ENCODE results near the gene EEF1G.
"Not testable (repeated sequence)": the region's sequence is repeated elsewhere in the genome, so short reads cannot be mapped to it uniquely, and the experiment has no call there.

EEF1G gene

DNA sequence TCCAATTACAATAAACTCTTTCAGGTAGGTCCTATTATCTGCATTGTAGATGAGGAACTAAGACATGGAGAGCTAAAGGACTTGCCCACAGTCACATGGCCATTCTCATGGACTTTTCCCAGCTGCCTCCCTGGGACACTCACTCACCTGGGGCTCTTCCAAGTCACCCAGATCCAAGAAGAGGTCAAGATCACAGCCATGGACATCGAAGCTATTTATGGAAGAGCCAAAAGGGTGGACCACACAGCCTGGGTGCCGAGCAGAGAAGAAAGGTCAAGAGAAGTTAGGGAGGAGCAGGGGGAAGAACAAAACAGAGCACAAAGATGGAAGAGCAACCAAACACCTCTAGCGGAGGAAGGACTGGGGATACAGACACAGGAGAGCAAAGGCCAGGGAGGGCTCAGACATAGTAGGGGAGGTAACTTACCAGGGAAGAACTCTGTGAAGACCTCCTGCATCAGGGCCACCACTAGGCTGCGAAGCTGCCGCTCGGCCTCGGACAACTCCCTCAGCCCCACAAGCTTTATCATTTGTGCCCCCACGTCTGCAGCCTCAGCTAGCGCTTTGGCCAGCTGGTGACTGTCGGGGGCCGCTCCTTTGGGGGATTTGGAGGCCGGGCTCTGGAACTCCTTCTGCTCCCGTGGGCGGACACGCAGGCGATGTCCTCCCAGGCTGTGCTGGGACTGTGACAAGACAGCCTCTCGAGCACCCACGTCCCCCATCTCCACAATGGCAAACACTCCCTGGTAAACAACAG is 7.4 kb upstream of the EEF1G start:
- DNase-seq (ENCODE audit: insufficient read length, low spot score) (no peak), FAIRE-seq (no peak)

DNA sequence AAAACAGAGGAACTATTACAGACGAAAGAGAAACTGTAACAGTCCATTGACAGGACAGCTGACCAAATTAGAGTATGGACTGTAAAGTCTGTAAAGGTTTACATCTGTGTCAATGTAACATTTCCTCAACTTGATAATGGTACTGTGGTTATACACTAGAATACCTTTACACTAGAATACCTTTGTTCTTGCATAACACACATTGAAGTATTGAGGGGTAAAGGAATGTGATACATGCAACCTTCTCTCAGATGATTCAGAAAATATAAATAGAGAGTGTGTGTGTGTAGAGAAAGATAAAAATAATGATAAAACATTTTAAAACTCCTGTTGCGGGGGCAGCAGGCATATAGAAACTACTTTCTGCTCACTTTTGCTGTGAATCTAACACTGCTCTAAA is 5.6 kb upstream of the EEF1G start:
- DNase-seq (ENCODE audit: insufficient read length, low spot score) (no peak), FAIRE-seq (no peak)

DNA sequence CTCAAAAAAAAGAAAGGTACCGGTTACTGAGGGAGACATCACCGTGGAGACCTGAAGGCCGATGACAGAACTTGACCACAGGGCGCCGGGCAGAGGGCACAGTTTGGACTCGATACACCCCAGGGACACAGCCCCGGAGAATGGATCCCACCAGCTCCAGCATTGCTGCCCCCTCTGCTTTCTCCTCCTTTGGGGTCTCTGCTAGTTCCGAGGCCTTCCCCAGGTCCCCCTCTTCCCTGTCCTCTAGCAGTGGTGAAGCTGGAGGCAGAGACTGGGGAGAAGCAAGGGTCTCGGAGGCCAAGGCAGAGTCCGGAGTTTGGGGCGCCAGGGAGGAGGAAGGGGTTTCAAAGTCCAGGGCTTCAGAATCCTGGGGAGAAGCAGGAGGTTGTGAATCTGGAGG is 4.8 kb upstream of the EEF1G start:
- DNase-seq (ENCODE audit: insufficient read length, low spot score) = no peak
- no peak for FAIRE-seq

DNA sequence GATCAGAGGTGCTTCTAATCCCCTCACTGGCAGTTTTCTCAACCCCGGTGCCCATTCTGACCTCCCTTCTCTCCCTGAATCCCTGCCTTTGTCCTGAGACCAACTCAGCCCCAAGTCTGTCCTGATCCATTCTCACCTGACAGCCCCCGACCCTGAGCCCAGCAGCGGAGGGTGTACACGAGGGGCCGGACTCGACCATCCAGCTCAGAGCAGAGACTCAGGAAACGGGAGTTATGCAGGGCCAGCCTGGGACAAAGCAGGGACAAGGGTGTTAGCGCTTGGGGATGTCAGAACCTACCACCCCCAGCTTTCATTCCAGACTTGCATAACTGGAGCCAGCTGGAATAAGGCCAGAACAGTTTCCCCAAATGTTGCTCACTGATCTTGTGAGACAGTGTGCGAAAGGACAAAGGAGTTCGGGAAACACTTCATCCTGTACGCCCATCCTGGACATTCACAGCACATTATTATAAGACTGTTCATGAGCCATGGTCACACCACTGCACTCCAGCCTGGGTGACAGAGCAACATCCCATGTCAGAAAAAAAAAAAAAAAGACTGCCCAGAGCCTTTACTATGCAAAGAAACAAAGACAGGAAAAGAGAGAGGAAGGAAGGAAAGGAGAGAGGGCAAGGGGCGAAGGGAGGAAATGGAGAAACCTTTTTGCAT is 3.5 kb upstream of the EEF1G start:
- DNase-seq (ENCODE audit: insufficient read length, low spot score) (no peak), FAIRE-seq (no peak)

DNA sequence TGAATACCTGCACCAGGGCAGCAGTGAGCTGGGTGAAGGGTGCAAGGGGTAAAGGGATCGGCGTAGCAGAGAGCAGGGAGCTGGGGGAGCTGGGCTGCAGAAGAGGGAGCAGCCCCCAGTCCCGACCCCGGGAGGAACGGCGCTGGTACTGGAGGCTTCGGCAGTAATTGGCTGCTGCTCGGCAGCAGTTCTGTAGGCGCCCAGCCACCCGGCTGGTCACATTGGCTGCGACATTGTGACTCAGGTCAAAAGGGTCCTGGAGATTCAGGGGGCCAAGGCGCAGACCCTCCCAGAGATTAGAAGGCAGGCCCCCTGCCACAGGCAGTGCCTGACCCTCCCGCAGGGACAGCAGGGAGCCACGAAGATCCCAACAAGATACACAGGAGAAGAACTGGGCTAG is 2.1 kb upstream of the EEF1G start:
- DNase-seq (ENCODE audit: insufficient read length, low spot score) (no peak), FAIRE-seq (no peak)

DNA sequence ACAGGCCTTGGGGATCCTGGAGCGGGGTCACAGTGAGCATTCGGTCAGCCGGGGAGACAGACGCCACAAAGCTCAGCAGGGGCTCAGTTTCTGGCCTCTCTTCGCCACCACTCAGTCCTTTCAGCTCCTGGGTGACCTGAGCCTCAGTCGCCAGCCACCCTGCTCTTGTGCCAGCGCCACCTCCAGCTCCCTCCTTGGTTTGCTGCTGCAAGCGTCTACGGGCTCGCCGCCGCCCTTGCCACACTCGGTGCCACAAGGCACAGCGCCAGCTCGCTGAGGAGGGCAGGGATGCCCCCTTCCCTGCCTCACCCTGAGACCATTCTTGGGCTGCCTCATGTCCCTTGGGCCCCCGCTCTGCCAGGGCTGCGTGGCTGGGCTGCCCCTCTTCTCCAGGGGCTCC is 1.5 kb upstream of the EEF1G start:
- DNase-seq (ENCODE audit: insufficient read length, low spot score) (no peak), FAIRE-seq (no peak)

DNA sequence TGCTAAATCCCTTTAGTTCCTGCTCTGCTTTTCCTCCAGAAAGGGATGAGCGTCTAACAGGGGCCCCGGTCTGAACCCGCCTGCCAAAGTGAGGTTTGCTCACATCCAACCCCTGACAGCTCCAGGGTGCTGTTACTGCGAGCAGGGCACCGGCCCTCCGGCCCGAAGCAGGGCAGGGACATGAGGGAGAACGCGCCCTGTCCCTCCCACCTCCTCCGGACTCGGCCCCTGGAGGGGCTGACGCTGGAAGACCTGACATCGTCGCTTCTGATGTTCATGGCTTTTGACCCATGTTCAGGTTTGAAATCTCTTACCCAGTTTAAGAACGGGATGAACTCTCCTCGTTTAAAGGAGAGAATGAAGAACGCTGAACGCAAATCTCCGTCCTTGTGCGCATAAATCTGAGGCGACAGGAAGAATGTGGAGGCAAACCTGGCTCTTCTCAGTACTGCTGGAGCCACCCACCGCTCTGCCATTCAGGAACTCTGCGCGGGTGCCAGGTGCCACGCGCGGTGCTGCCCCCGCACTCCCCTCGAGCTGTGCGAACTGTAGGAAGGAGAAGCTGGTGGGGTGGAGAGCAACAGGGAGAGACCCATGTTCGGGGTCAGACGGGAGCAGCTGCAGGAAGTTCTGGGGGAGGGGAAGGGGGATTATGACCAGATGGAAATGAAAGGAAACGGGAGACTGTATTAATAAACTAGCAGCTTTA is 826 bp upstream of the EEF1G start:
- FAIRE-seq (no peak), DNase-seq (ENCODE audit: insufficient read length, low spot score) (peak; percentile 25)

- FAIRE-seq (no peak), DNase-seq (ENCODE audit: insufficient read length, low spot score) (peak; percentile 17)
Measured at GRCh38 chr11:62573006-62573591, 592 bp downstream of the EEF1G start.

GRCh38 chr11:62572431-62572830 is 1.3 kb downstream of the EEF1G start:
- DNase-seq (ENCODE audit: insufficient read length, low spot score) (no peak), FAIRE-seq (no peak)

GRCh38 chr11:62571493-62571892 is 2.2 kb downstream of the EEF1G start:
- FAIRE-seq; DNase-seq (ENCODE audit: insufficient read length, low spot score): not testable (repeated sequence)

- FAIRE-seq; DNase-seq (ENCODE audit: insufficient read length, low spot score): not testable (repeated sequence)
Measured at GRCh38 chr11:62570903-62571302, 2.8 kb downstream of the EEF1G start.

DNA sequence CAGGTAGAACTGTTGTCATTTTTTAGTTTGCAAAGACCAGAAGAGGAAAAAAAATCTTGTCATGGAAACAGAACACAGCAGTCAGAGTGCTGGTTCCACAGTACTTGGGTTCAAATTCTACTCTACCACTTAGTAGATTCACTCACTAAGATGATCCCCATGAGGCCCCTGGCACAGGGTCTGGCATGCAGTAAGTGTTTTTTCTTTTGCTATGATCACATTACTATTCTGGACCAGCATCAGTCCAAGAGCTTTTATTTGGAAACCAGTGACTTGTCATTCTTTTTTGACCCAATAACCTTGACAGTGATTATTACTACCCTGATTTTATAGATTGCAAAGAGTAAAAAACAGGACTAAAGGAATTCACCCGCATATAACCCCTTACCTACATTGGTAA is 4.1 kb downstream of the EEF1G start:
- DNase-seq (ENCODE audit: insufficient read length, low spot score) (no peak), FAIRE-seq (no peak)

DNA sequence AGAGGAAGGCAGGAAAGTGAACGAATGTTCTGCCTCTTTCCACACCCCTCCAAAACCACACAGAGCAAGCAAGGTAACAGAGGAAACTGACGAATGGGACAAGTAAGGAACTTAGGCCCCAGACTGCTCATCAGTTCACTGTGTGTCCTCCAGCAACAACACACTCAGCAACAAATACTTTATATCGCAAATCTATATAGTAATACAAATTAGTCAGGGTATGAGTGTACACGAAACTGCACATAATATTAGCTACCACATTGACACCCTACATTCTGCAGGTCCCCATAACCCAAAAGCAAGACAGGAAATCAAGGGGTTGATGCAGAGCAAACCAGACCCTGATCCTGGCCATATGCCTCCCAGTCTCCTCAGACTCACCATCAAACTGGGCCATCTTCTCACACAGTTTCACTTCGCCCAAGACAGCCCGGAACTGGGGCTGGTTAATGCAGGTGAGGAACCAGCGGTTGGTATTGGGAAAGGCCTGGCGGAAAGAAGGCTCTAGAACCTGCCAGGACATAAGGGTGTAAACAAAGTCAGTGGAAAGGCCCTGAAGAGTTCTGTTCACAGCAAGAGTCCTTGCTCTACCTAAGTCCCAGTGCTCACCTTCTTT is 6.6 kb downstream of the EEF1G start:
- DNase-seq (ENCODE audit: insufficient read length, low spot score) = no peak
- no peak for FAIRE-seq

GRCh38 chr11:62566247-62566646 is 7.4 kb downstream of the EEF1G start:
- FAIRE-seq = no peak

DNA sequence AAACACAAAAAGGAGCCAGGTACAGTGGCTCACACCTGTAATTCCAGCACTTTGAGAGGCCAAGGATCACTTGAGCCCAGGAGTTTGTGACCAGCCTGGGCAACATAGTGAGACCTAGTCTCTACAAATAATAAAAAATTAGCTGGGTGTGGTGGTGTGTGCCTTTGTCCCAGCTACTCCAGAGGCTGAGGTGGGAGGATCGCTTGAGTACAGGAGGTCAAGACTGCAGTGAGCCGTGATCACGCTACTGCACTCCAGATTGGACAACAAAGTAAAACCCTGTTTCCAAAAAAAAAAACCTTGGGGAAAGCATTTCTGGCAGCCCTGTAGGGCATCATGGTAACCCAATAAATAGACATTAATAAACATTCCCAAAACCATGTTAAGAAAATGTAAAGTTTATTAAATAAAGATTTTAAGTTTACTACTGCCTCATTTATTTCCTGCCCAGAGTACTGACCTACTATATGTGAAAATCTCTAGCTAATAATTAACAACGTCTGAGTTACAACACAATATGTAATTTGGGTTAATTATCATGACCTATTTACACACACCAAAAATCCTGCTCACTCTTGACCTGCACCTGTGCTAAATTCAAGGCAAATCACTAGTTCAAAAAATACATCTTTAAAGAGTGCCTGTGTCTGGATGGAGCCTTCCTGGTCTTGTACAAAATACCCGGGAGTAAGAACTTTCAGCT is 8.4 kb downstream of the EEF1G start:
- DNase-seq (ENCODE audit: insufficient read length, low spot score) = no peak
- no peak for FAIRE-seq

More at GRCh38 chr11:62566247-62566646, 7.4 kb downstream of the EEF1G start:
- DNase-seq (ENCODE audit: insufficient read length, low spot score) = no peak

DNA sequence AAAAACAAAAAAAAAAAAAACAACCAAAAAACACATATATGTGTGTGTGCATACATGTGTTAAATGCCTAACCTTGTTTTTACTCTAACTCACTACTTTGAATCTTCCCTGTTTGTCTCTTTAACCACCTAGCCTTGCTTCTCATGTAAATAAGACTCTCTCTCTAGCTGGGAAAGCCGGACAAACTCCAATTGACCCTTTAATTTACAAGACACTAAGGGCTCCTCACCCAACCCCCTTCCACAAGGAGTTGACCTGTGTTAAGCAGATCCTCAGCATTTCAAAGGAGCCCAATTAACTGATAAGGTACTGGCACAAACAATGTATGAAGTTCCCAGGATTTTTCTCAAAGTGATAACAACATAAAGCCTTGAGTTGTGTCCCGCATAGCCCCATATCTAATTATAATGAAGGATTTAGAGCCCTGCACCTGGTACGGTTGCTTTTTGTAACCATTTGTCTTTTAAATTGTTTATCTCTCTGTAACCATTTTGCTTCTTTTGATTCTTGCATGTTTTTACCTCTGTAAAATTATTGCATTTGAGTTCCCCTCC is 11.9 kb downstream of the EEF1G start:
- not testable (repeated sequence) for FAIRE-seq; DNase-seq (ENCODE audit: insufficient read length, low spot score)

GRCh38 chr11:62560566-62561103 is 13.1 kb downstream of the EEF1G start:
- FAIRE-seq = no peak
- DNase-seq (ENCODE audit: insufficient read length, low spot score) = peak; percentile 84

DNA sequence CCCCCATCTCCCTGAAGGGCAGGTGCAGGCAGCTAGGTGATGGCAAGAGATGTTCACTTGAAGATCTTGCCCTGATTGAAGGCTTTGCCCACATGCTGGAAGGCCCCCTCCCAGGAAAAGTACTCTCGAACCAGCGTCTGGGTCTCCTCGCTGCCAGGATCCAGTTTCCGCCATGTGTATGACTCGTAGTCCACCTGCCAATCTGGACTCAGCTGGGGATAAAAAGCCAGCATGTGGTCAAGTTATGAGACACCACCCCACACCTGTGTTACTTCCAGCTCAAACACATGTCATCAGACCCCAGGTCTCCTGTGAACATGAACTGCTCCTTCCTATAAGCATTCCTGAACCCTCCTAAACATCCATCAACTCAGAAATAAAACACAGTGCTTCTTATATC is 14.1 kb downstream of the EEF1G start:
- FAIRE-seq; DNase-seq (ENCODE audit: insufficient read length, low spot score): not testable (repeated sequence)

DNA sequence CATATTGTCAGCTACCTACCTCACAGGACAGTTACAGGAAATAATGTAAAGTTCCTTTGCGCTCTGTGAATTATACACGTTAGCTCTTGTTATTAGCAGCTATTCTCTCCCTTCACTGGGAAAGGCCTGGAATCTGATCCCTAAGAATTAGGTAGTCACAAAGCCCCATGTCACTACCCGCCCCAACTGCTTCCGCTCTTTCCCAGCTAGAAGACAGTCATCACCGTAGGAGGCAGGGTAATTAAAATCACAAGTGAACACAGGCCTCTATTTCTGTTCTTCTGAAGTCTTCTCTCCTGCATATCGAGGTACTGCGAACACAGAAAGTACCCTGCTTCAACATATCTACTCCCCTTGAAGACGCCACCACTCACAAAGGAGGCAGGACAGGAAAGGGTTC is 14.5 kb downstream of the EEF1G start:
- DNase-seq (ENCODE audit: insufficient read length, low spot score) (no peak), FAIRE-seq (no peak)

GRCh38 chr11:62558669-62559068 is 15.0 kb downstream of the EEF1G start:
- FAIRE-seq (no peak), DNase-seq (ENCODE audit: insufficient read length, low spot score) (no peak)

Data from HTR-8/SVneo (cell line).